Right lobe of liver (tissue), 6 donors: ENCODE measurements around the gene TRPM3. TPM values are rescaled to one million over a fixed set of nuclear protein-coding genes. Genes with fewer than 3 reads are reported as not detected.

Source experiments
- ATAC-seq, 4 donors: fragments of 200-7000 bp; cut with Tn5 transposase; one replicate each; pipeline ENCODE4 v1.9.1; 2020; ENCODE audit warnings: mild to moderate bottlenecking in 4 of 4, moderate library complexity in 4 of 4
- DNase-seq, 3 donors: peaks; one replicate each; pipeline ENCODE4 v3.0.0-alpha.2; 2020
- H3K27ac ChIP-seq, 3 donors: fragments of 200-600 bp; one replicate each; pipeline ENCODE4 v1.8.0; 2022
- H3K27me3 ChIP-seq, 2 donors: fragments of 200-600 bp; one replicate each; pipeline ENCODE4 v1.8.0; 2022
- H3K36me3 ChIP-seq, 4 donors: fragments of 200-600 bp; sonication (generic) in 1 of 4; one replicate each; pipeline versions ENCODE4 v1.5.1 to v1.8.0; 2017 to 2022; ENCODE audit warnings: control low read depth in 1 of 4
- H3K4me1 ChIP-seq, 4 donors: fragments of 200-600 bp; sonication (generic) in 1 of 4; one replicate each; pipeline versions ENCODE4 v1.5.1 to v1.8.0; 2017 to 2022; ENCODE audit warnings: control low read depth in 1 of 4
- H3K4me3 ChIP-seq, 3 donors: fragments of 200-600 bp; one replicate each; pipeline ENCODE4 v1.8.0; 2022
- H3K9me3 ChIP-seq, 4 donors: fragments of 200-600 bp; sonication (generic) in 1 of 4; one replicate each; pipeline versions ENCODE4 v1.5.1 to v1.8.0; 2017 to 2022; ENCODE audit warnings: control low read depth in 1 of 4
- POLR2A ChIP-seq: fragments of 450-650 bp; IDR thresholded peaks from one replicate; pipeline ENCODE4 v1.6.1; 2017; ENCODE audit warnings: antibody characterized with exemption, mild to moderate bottlenecking
- WGBS: methylation state at CpG from one replicate; pipeline ENCODE4 v1.1.6; 2018; ENCODE audit warnings: low coverage, low lambda C conversion rate; ENCODE audit not compliant: insufficient coverage; ENCODE audit errors: missing lambda C conversion rate; 5-methylcytosine and 5-hydroxymethylcytosine counted together
- intact Hi-C, 2 donors: fragments of 100-400 bp; cut with DNase I; formaldehyde crosslinking; loops; one replicate each; pipeline versions ENCODE4 v1.11.2 to v1.14.1; 2022
- total RNA-seq, 6 experiments: library from RNA; depleted of rRNA in 2 of 6; stranded (reverse); fragments of >200 nt in 2 of 6; fragmentation: NEBNext Ultra II Directional in 3 of 6; extraction: Animal tissue kit (Norgen Biotek cat#: 25700) in 3 of 6; gene quantifications; one replicate each; pipeline versions ENCODE4 v1.1.0 to v1.2.4, GENCODE V29; 2016 to 2023
- TF ChIP-seq, protein P1 (sequence below), 4 donors: fragments of 200-600 bp in 3 of 4; fragments of 450-650 bp in 1 of 4; IDR thresholded peaks; one replicate each; pipeline versions ENCODE4 v1.5.1 to v1.8.0; 2016 to 2022; ENCODE audit warnings: antibody characterized with exemption in 4 of 4, mild to moderate bottlenecking in 2 of 4
- donor health status: DM: no; HTN: yes; CAD: no.
- donor health status: DM: no; HTN: no; CAD: no.
- donor health status: DM: no; HTN: no; CAD: no.
- donor health status: DM: no; HTN: yes; CAD: no.
- donor health status: DM: no; HTN: yes; CAD: no.

TRPM3 gene
- total RNA-seq, 6 experiments from 2014 or later: 0.26 to 0.56 (median 0.39) TPM

GRCh38 chr9:70954126-70954525 lies 167.3 kb downstream of the TRPM3 start:
- ATAC-seq (no peak), DNase-seq (no peak)
- Histone ChIP-seq H3K9me3 (no peaks in the 10 kb centered on the region), H3K36me3 (no peaks in the 10 kb centered on the region), H3K27ac (no peak overlapping the region), H3K27me3 (no peaks in the 10 kb centered on the region), H3K4me3 (no peak overlapping the region), H3K4me1 (no peaks in the 10 kb centered on the region)
- 43% methylated on average over 1 of the region's 1 CpG for WGBS
- intact Hi-C loops: no loop called here
- no peak for TF ChIP-seq POLR2A
- TF ChIP-seq, protein P1, sequence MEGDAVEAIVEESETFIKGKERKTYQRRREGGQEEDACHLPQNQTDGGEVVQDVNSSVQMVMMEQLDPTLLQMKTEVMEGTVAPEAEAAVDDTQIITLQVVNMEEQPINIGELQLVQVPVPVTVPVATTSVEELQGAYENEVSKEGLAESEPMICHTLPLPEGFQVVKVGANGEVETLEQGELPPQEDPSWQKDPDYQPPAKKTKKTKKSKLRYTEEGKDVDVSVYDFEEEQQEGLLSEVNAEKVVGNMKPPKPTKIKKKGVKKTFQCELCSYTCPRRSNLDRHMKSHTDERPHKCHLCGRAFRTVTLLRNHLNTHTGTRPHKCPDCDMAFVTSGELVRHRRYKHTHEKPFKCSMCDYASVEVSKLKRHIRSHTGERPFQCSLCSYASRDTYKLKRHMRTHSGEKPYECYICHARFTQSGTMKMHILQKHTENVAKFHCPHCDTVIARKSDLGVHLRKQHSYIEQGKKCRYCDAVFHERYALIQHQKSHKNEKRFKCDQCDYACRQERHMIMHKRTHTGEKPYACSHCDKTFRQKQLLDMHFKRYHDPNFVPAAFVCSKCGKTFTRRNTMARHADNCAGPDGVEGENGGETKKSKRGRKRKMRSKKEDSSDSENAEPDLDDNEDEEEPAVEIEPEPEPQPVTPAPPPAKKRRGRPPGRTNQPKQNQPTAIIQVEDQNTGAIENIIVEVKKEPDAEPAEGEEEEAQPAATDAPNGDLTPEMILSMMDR (IDR thresholded peaks at IDR 0.05): no peak

DNA sequence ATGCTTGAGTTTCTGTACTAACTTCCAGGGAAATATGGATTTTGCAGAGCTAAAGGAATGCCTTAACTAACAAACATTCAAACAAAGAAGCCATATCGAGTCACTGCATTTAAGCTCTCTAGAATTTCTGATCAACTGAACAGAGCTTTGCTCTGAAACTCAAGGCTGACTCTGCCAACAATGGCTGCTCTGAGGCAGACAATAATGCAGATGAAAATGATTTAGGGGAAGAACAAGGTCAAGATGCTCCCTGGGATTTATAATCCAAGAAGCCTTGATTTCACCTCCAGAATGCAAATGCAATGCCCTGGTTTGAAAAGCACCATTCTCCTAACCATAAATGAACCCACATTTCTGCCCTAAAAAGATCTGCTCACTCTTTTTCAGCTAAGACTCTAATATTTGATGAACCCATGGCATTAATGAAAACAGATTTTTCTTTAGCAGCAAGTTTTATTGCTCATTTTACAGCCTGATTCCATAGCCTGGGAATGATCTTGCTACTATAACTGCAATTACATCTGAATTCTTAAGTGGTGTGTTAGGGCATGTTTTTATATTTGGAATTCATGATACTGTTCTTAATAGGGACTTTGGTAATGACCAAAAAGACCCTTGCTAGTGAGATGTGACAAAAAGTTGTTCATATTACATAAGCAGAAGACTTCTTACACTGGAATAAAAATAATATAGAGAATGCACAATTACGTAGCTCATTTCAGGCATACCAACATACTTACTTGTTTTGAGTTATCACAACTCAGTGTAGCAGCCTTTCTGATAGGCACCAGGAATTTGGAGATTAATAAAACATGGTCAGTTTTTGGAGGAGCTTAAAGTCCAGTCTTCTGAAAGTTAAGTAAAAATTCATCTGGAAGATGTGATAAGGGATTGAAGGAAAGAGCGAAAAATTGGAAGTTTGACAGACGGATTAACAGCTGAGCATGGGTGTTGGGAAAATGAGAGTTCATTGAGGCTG lies 169.4 kb downstream of the TRPM3 start:
- ATAC-seq: no peak
- WGBS: 89% methylated on average over 3 of the region's 4 CpGs
- Histone ChIP-seq H3K36me3 (no peaks in the 10 kb centered on the region), H3K4me3 (no peak overlapping the region), H3K27ac (no peak overlapping the region), H3K27me3 (no peaks in the 10 kb centered on the region), H3K9me3 (no peaks in the 10 kb centered on the region), H3K4me1 (no peaks in the 10 kb centered on the region)
- TF ChIP-seq, protein P1 (IDR thresholded peaks at IDR 0.05): no peak
- intact Hi-C loops: no loop called here
- no peak for DNase-seq

DNA sequence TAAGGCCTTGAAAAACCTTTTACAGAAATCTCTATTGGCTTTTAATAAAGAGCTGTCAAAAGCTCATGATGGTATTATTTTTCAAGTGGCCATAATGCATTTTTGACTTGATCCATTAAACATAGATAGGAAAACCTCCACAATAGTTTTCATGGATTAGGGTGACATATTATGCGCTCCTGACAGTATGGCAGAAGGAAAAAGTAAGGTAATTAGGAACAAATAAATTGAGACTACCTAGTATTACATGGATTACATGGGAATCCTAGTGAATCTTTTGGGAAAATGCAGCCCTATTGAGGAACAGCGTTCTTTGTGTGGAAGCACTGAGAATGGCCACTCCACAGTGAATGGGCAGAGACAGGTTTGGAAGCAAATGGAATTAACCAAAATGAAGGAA lies 171.2 kb downstream of the TRPM3 start:
- no peak for ATAC-seq
- 49% methylated on average over 2 of the region's 2 CpGs for WGBS
- intact Hi-C loops: no loop called here
- Histone ChIP-seq H3K4me1 (no peaks in the 10 kb centered on the region), H3K9me3 (no peaks in the 10 kb centered on the region), H3K4me3 (no peak overlapping the region), H3K27me3 (no peaks in the 10 kb centered on the region), H3K36me3 (no peaks in the 10 kb centered on the region), H3K27ac (no peak overlapping the region)
- no peak for DNase-seq
- no peak for TF ChIP-seq POLR2A
- TF ChIP-seq, protein P1 (IDR thresholded peaks at IDR 0.05): no peak

- Histone ChIP-seq H3K36me3 (no peaks in the 10 kb centered on the region), H3K4me1 (no peaks in the 10 kb centered on the region), H3K27me3 (no peaks in the 10 kb centered on the region), H3K4me3 (no peak overlapping the region), H3K27ac (no peak overlapping the region), H3K9me3 (no peaks in the 10 kb centered on the region)
- no peak for DNase-seq
- WGBS: 53% methylated on average over 4 of the region's 4 CpGs
- no peak for ATAC-seq
- intact Hi-C loops: no loop called here
- TF ChIP-seq POLR2A: no peak
- TF ChIP-seq, protein P1 (IDR thresholded peaks at IDR 0.05): no peak
These were observed 172.2 kb downstream of the TRPM3 start for GRCh38 chr9:70949239-70949638.
